K562 (cell line): ENCODE data around the gene RNASE2.

Experiments
- CREM ChIP-seq: IDR thresholded peaks from 2 replicates; pipeline ENCODE4 v1.6.1; 2014; ENCODE audit warnings: antibody characterized with exemption, low read depth
- LARP7 ChIP-seq: fragments of 450-650 bp; IDR thresholded peaks from 2 replicates; pipeline ENCODE4 v1.6.1; 2016
- MEIS2 ChIP-seq: fragments of 450-650 bp; IDR thresholded peaks from 2 replicates; pipeline ENCODE4 v1.6.1; 2014; ENCODE audit warnings: mild to moderate bottlenecking; ENCODE audit not compliant: partially characterized antibody
- POLR2A ChIP-seq: fragments of 450-650 bp; conservative IDR thresholded peaks from 2 replicates; pipeline ENCODE4 v1.6.1; 2016
- RCOR1 ChIP-seq, 2 experiments: IDR thresholded peaks; 2 replicates each; pipeline ENCODE4 v1.6.1; 2012; ENCODE audit warnings: low read depth in 2 of 2, low read length in 2 of 2, borderline replicate concordance in 1 of 2, improper control_type of control experiment in 1 of 2
- SP1 ChIP-seq: sonication (generic); formaldehyde crosslinking; IDR thresholded peaks from 2 replicates; pipeline ENCODE4 v1.8.1; 2022; ENCODE audit warnings: mild to moderate bottlenecking, missing genetic modification reagents
- SRF ChIP-seq, 2 experiments: fragments of 250-450, 450-650 bp in 1 of 2; sonication (Bioruptor Pico) in 1 of 2; sonication (generic) in 1 of 2; formaldehyde crosslinking; IDR thresholded peaks; 2 replicates each; pipeline versions ENCODE4 v1.5.0 to v1.5.1; 2020 to 2022; ENCODE audit warnings: mild to moderate bottlenecking in 1 of 2, missing genetic modification reagents in 1 of 2
- TARDBP ChIP-seq: fragments of 450-650 bp; IDR thresholded peaks from 2 replicates; pipeline ENCODE4 v1.6.1; 2016
- TRIM24 ChIP-seq, 2 experiments: fragments of 450-650 bp; IDR thresholded peaks; 2 replicates each; pipeline ENCODE4 v1.6.1; 2016
- TF ChIP-seq, protein P1 (sequence below): fragments of 450-650 bp; IDR thresholded peaks from 2 replicates; pipeline ENCODE4 v1.7.1; 2018; ENCODE audit warnings: mild to moderate bottlenecking, low read depth; ENCODE audit not compliant: partially characterized antibody
- TF ChIP-seq, protein P2 (sequence below), 3 experiments: IDR thresholded peaks in 2 of 3; conservative IDR thresholded peaks in 1 of 3; 2 replicates each; pipeline ENCODE4 v1.5.1; 2011 to 2012; ENCODE audit warnings: low read length in 3 of 3, mild to moderate bottlenecking in 3 of 3, control low read depth in 2 of 3, improper control_type of control experiment in 1 of 3, inconsistent platforms in 1 of 3, low read depth in 1 of 3, mixed read lengths in 1 of 3, moderate library complexity in 1 of 3; ENCODE audit not compliant: insufficient read depth in 2 of 3

DNA sequence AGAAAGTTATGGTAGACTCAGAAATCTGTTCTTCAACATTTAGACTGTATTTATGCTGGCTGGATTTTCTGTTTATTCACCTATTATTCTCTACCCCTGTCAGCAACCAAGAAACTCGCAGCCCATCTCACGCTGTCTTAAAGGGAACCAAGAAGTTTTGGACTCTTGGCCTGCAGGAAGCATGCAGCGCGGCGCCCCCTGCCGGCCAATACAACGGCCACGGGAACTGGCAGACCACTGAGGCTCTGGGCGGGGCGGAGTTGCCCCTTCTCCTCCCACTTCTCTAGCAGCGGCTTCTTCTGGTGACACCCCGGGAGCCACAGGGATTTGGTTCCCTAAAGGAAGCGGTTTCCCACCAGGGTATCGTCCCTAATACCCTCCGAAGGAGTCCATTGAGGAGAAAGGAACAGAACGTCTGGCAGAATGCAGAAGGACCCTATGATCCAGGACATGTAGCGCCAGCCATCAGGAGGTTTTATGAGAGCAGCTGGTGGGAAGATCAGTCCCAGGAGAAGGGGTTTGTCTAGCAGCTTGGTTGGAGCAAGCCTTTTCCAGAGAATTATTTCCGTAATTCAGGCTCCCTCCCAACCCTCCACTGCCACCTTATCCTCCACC is 21.0 kb upstream of the RNASE2 start:
- no peak for TF ChIP-seq LARP7
- no peak for TF ChIP-seq MEIS2
- no peak for TF ChIP-seq POLR2A
- no peak for TF ChIP-seq TRIM24 (IDR thresholded peaks at IDR 0.05)
- no peak for TF ChIP-seq CREM
- TF ChIP-seq SP1 (CRISPR knock-in tag), result no peak
- TF ChIP-seq, protein P1, sequence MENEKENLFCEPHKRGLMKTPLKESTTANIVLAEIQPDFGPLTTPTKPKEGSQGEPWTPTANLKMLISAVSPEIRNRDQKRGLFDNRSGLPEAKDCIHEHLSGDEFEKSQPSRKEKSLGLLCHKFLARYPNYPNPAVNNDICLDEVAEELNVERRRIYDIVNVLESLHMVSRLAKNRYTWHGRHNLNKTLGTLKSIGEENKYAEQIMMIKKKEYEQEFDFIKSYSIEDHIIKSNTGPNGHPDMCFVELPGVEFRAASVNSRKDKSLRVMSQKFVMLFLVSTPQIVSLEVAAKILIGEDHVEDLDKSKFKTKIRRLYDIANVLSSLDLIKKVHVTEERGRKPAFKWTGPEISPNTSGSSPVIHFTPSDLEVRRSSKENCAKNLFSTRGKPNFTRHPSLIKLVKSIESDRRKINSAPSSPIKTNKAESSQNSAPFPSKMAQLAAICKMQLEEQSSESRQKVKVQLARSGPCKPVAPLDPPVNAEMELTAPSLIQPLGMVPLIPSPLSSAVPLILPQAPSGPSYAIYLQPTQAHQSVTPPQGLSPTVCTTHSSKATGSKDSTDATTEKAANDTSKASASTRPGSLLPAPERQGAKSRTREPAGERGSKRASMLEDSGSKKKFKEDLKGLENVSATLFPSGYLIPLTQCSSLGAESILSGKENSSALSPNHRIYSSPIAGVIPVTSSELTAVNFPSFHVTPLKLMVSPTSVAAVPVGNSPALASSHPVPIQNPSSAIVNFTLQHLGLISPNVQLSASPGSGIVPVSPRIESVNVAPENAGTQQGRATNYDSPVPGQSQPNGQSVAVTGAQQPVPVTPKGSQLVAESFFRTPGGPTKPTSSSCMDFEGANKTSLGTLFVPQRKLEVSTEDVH, result no peak
- TF ChIP-seq, protein P2, sequence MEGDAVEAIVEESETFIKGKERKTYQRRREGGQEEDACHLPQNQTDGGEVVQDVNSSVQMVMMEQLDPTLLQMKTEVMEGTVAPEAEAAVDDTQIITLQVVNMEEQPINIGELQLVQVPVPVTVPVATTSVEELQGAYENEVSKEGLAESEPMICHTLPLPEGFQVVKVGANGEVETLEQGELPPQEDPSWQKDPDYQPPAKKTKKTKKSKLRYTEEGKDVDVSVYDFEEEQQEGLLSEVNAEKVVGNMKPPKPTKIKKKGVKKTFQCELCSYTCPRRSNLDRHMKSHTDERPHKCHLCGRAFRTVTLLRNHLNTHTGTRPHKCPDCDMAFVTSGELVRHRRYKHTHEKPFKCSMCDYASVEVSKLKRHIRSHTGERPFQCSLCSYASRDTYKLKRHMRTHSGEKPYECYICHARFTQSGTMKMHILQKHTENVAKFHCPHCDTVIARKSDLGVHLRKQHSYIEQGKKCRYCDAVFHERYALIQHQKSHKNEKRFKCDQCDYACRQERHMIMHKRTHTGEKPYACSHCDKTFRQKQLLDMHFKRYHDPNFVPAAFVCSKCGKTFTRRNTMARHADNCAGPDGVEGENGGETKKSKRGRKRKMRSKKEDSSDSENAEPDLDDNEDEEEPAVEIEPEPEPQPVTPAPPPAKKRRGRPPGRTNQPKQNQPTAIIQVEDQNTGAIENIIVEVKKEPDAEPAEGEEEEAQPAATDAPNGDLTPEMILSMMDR (IDR thresholded peaks at IDR 0.05 in 2 of 3, conservative IDR thresholded peaks at IDR 0.05 in 1 of 3; ENCODE audit: insufficient read depth in 2 of 3, low read depth in 1 of 3, low read length in 3 of 3), result peak; percentile 68 to 75 (median 74)
- TF ChIP-seq SRF (CRISPR knock-in tag; IDR thresholded peaks at IDR 0.05), result no peak
- no peak for TF ChIP-seq RCOR1 (IDR thresholded peaks at IDR 0.05; ENCODE audit: borderline replicate concordance in 1 of 2, low read depth in 2 of 2, low read length in 2 of 2)
- TF ChIP-seq TARDBP, result no peak
